Heart right ventricle (tissue), 16 donors: ENCODE results near the gene MYPN. TPM values are rescaled to one million over a fixed set of nuclear protein-coding genes. Genes with fewer than 3 reads are reported as not detected.

ENCODE experiments used
- ATAC-seq, 8 donors: fragments of 200-7000 bp; cut with Tn5 transposase; one replicate each; pipeline ENCODE4 v1.9.1; 2020; ENCODE audit warnings: mild to moderate bottlenecking in 8 of 8, moderate library complexity in 8 of 8, moderate number of reproducible peaks in 1 of 8
- DNase-seq, 2 donors: peaks; one replicate each; pipeline ENCODE4 v3.0.0-alpha.2; 2020
- H3K27ac ChIP-seq, 10 donors: fragments of 200-600 bp; sonication (generic) in 2 of 10; one replicate each; pipeline versions ENCODE4 v1.5.0 to v1.8.0; 2020 to 2022; ENCODE audit warnings: mild to moderate bottlenecking in 3 of 10
- H3K27me3 ChIP-seq, 7 donors: fragments of 200-600 bp; one replicate each; pipeline ENCODE4 v1.8.0; 2021 to 2022; ENCODE audit warnings: mild to moderate bottlenecking in 2 of 7
- H3K36me3 ChIP-seq, 9 donors: fragments of 200-600 bp; sonication (generic) in 1 of 9; one replicate each; pipeline versions ENCODE4 v1.5.0 to v1.8.0; 2020 to 2022; ENCODE audit warnings: mild to moderate bottlenecking in 2 of 9
- H3K4me1 ChIP-seq, 9 donors: fragments of 200-600 bp; sonication (generic) in 1 of 9; one replicate each; pipeline versions ENCODE4 v1.5.0 to v1.8.0; 2020 to 2022; ENCODE audit warnings: mild to moderate bottlenecking in 4 of 9
- H3K4me3 ChIP-seq, 10 donors: fragments of 200-600 bp; sonication (generic) in 2 of 10; one replicate each; pipeline versions ENCODE4 v1.5.0 to v1.8.0; 2020 to 2022; ENCODE audit warnings: mild to moderate bottlenecking in 7 of 10, moderate library complexity in 2 of 10
- H3K9me3 ChIP-seq, 11 donors: fragments of 200-600 bp in 10 of 11; sonication (generic) in 2 of 11; one replicate each; pipeline versions ENCODE4 v1.5.0 to v1.8.0; 2013 to 2022; ENCODE audit warnings: mild to moderate bottlenecking in 2 of 11, control low read depth in 1 of 11, moderate library complexity in 1 of 11
- CTCF ChIP-seq, 9 donors: fragments of 200-600 bp; sonication (generic) in 2 of 9; IDR thresholded peaks; one replicate each; pipeline versions ENCODE4 v1.5.0 to v1.8.0; 2021 to 2022; ENCODE audit warnings: antibody characterized with exemption in 9 of 9, mild to moderate bottlenecking in 5 of 9, moderate library complexity in 1 of 9
- WGBS, 2 donors: extraction: QIAGEN DNeasy Blood & Tissue Kit; methylation state at CpG; one replicate each; pipeline ENCODE4 v1.1.7; 2013; ENCODE audit warnings: inconsistent platforms in 1 of 2; 5-methylcytosine and 5-hydroxymethylcytosine counted together
- intact Hi-C, 10 donors: fragments of 100-400 bp; cut with DNase I; formaldehyde crosslinking; loops; one replicate each; pipeline versions ENCODE4 v1.11.1 to v1.14.2; 2022
- polyA plus RNA-seq, 2 donors: library from polyadenylated mRNA; stranded (reverse); fragments of 200-250 nt; gene quantifications; one replicate each; pipeline ENCODE4 v1.2.3, GENCODE V29; 2013
- total RNA-seq, 10 donors: library from RNA; stranded (reverse); fragmentation: NEBNext Ultra II Directional in 3 of 10; extraction: Animal tissue kit (Norgen Biotek cat#: 25700) in 3 of 10; gene quantifications; one replicate each; pipeline versions ENCODE4 v1.2.1 to v1.2.4, GENCODE V29; 2021 to 2023
- donor health status: Arrhythmogenic right ventricular cardiomyopathy.
- donor health status: ischemic (EF 13 %, LVEDD 7.1; RV severe dilation, severe dysfunction).
- donor health status: healthy with polysubstance abuse.
- donor health status: DM: no; HTN: yes; CAD: no.
- donor health status: DM: no; HTN: no; CAD: no.
- donor health status: ischemic (EF 25% LVEDD 6.9; RV normal size, moderate dysfunction).
- donor health status: ischemic (EF 25% LVEDD 5.7; RV mildly dilated, moderate dysfunction).
- donor health status: healthy.
- donor health status: DM: yes; HTN: yes; CAD: no.
- donor health status: Ischemic cardiomyopathy.
- donor health status: ischemic (EF 35%, LVEDD 5.7; RV mildly dilated, moderate dysfunction).
- donor health status: nonischemic (EF 11% LVEDD 7.7; RV severe dilation, severe dysfunction).
- donor health status: DM: yes; HTN: yes; CAD: no.
- donor health status: PGD.
- donor health status: ischemic (EF 29% LVEDD 5.4; RV normal size, mild dysfunction).
- donor health status: nonischemic (EF 23%, LVEDD 6.1; RV moderate dilation, normal function).

The MYPN gene
- total and polyA plus RNA-seq, 12 donors, result 27.1 to 302 (median 156) TPM

- DNase-seq, result peak; percentile 43 to 60
- peak in 2 of 9 donors; percentile 33 to 42 for TF ChIP-seq CTCF (IDR thresholded peaks at IDR 0.05)
- H3K4me3 ChIP-seq, result peak overlapping the region; percentile 39 to 91 (median 62)
- 0% methylated on average over 80 to 81 of the region's 81 CpGs for WGBS, 2 donors
- peaks cover 0 to 13% (median 7%) of the 10 kb centered on the region in 9 donors for H3K4me1 ChIP-seq
- peaks cover 0 to 37% (median 2%) of the 10 kb centered on the region in 7 donors for H3K27me3 ChIP-seq
- H3K27ac ChIP-seq, result peak overlapping the region in 8 of 10 donors; percentile 45 to 73 (median 64)
- no peaks in the 10 kb centered on the region for H3K9me3 ChIP-seq
- intact Hi-C loops, result loop anchor here in 1 of 10 donors (5.0 kb wide), 1 partner anchor 71 kb away; no protein-coding TSS in a partner anchor
- peak; percentile 94 to 98 (median 96) for ATAC-seq
- H3K36me3 ChIP-seq, result no peaks in the 10 kb centered on the region
Measured at GRCh38 chr10:68231106-68231816, 122.0 kb downstream of the MYPN start.

GRCh38 chr10:68231817-68232251 lies 122.5 kb downstream of the MYPN start, which contains the start of gene ATOH7:
ATOH7 (minus strand) TSS chr10:68232113; CDS start chr10:68231677, 436 bp downstream.
- DNase-seq, result no peak
- H3K4me1 ChIP-seq, result peaks cover 0 to 13% (median 7%) of the 10 kb centered on the region in 9 donors
- H3K36me3 ChIP-seq, result no peaks in the 10 kb centered on the region
- peaks cover 0 to 37% (median 2%) of the 10 kb centered on the region in 7 donors for H3K27me3 ChIP-seq
- WGBS, 2 donors, result 45 to 52% methylated on average over 13 of the region's 13 CpGs
- no peak for TF ChIP-seq CTCF (IDR thresholded peaks at IDR 0.05)
- H3K4me3 ChIP-seq, result peak within 1 kb of the TSS; percentile 39 to 91 (median 62)
- no peak for ATAC-seq
- peak within 1 kb of the TSS in 8 of 10 donors; percentile 45 to 73 (median 64) for H3K27ac ChIP-seq
- intact Hi-C loops, result loop anchor here in 1 of 10 donors (5.0 kb wide), 1 partner anchor 70 kb away; no protein-coding TSS in a partner anchor
- no peaks in the 10 kb centered on the region for H3K9me3 ChIP-seq

- no peak for ATAC-seq
- intact Hi-C loops, result loop anchor here in 1 of 10 donors (5.0 kb wide), 1 partner anchor 69 kb away; no protein-coding TSS in a partner anchor
Measured at GRCh38 chr10:68233046-68233445, 123.8 kb downstream of the MYPN start.

More at GRCh38 chr10:68233046-68233445, 123.8 kb downstream of the MYPN start:
- Histone ChIP-seq H3K4me3 (no peak overlapping the region), H3K27me3 (peaks cover 0 to 37% (median 0%) of the 10 kb centered on the region in 7 donors), H3K4me1 (peaks cover 0 to 13% (median 7%) of the 10 kb centered on the region in 9 donors), H3K9me3 (no peaks in the 10 kb centered on the region), H3K27ac (no peak overlapping the region), H3K36me3 (no peaks in the 10 kb centered on the region)
- no peak for TF ChIP-seq CTCF (IDR thresholded peaks at IDR 0.05)
- no peak for DNase-seq
- 83 to 88% methylated on average over 3 of the region's 3 CpGs for WGBS, 2 donors
